Epithelial cell of proximal tubule (primary cell): ENCODE data around the gene CHAF1B. TPM values are rescaled to one million over a fixed set of nuclear protein-coding genes. Genes with fewer than 3 reads are reported as not detected.

Experiments
- DNase-seq: peaks from one replicate; pipeline ENCODE4 v3.0.0-alpha.2; 2011; ENCODE audit warnings: low read depth
- H3K4me3 ChIP-seq: 2 replicates; pipeline ENCODE4 v1.5.1; 2011; ENCODE audit warnings: low read depth, mild to moderate bottlenecking, low read length
- total RNA-seq: library from RNA; depleted of rRNA; stranded (reverse); fragments of >200 nt; gene quantifications from 2 replicates; pipeline ENCODE4 v1.2.3, GENCODE V29; 2015
- TF ChIP-seq, protein P1 (sequence below): conservative IDR thresholded peaks from 2 replicates; pipeline ENCODE4 v1.5.1; 2012; ENCODE audit warnings: low read depth, mild to moderate bottlenecking, low read length

Gene CHAF1B
- total RNA-seq, 1 donor from 2014 or later, result 8.5 TPM

- no peak for DNase-seq
- TF ChIP-seq, protein P1, sequence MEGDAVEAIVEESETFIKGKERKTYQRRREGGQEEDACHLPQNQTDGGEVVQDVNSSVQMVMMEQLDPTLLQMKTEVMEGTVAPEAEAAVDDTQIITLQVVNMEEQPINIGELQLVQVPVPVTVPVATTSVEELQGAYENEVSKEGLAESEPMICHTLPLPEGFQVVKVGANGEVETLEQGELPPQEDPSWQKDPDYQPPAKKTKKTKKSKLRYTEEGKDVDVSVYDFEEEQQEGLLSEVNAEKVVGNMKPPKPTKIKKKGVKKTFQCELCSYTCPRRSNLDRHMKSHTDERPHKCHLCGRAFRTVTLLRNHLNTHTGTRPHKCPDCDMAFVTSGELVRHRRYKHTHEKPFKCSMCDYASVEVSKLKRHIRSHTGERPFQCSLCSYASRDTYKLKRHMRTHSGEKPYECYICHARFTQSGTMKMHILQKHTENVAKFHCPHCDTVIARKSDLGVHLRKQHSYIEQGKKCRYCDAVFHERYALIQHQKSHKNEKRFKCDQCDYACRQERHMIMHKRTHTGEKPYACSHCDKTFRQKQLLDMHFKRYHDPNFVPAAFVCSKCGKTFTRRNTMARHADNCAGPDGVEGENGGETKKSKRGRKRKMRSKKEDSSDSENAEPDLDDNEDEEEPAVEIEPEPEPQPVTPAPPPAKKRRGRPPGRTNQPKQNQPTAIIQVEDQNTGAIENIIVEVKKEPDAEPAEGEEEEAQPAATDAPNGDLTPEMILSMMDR, result no peak
These were observed 15.5 kb downstream of the CHAF1B start for GRCh38 chr21:36400719-36401118.

GRCh38 chr21:36402339-36402738, 17.1 kb downstream of the CHAF1B start:
- no peak overlapping the region for H3K4me3 ChIP-seq
- no peak for DNase-seq
- TF ChIP-seq, protein P1, result no peak

More at GRCh38 chr21:36400719-36401118, 15.5 kb downstream of the CHAF1B start:
- H3K4me3 ChIP-seq, result no peak overlapping the region

DNA sequence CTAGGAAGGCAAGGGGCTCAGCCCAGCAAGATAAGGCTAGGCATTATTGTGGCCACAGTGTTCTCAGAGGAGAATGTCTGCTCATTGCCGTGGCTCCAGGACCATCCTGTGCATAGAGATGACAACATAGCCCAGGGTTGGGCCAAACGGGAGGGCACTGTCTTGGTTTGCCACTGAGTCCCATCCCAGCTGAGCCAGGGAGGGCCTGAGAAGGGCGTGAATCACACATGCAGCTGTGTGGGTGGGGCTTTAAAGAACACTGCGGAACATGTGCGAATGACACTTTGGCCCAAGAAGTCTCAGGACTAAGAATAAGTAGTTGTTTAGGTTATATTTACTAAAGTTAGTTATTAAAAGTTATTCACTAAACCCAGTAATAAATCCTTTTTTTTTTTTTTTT, 18.5 kb downstream of the CHAF1B start:
- no peak overlapping the region for H3K4me3 ChIP-seq
- no peak for DNase-seq
- TF ChIP-seq, protein P1, result no peak

DNA sequence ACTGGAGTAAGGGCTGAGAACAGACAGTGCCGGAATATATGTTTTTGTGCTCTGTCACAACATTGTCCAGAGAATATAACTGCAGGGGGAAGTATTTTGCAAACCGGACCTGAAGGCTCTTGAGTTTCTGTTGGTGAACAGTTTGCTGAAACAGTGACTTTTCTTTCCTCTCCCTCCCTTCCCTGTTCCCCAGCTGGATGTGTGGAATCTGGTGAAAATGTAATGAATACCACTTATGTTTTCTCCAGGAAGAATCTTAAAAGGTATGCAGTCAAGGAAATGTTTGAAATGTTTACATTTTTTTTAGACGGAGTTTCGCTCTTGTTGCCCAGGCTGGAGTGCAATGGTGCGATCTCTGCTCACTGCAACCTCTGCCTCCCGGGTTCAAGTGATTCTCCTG, 23.4 kb downstream of the CHAF1B start:
- H3K4me3 ChIP-seq, result no peak overlapping the region
- TF ChIP-seq, protein P1, result no peak
- DNase-seq, result no peak

GRCh38 chr21:36411301-36411700, 26.1 kb downstream of the CHAF1B start:
- TF ChIP-seq, protein P1, result no peak
- no peak overlapping the region for H3K4me3 ChIP-seq
- DNase-seq, result no peak

DNA sequence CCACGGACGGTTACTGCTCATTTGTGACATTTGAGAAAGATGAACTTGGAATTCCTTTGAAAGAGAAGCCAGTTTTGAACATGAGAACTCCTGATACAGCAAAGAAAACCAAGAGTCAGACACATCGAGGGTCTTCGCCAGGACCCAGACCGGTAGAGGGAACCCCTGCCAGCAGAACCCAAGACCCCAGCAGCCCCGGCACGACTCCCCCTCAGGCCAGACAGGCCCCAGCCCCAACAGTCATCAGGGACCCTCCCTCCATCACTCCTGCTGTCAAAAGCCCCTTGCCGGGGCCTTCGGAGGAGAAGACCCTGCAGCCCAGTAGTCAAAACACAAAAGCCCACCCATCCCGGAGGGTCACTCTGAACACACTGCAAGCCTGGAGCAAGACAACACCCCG, 27.7 kb downstream of the CHAF1B start:
- TF ChIP-seq, protein P1, result no peak
- DNase-seq, result no peak
- H3K4me3 ChIP-seq, result no peak overlapping the region

- H3K4me3 ChIP-seq, result no peak overlapping the region
- TF ChIP-seq, protein P1, result no peak
- DNase-seq, result no peak
These were observed 30.2 kb downstream of the CHAF1B start for GRCh38 chr21:36415375-36415774.
